OCI-LY3 (cell line): ENCODE results near the gene COL27A1.

Experiments used
- H2AFZ ChIP-seq: fragments of 200-600, 300-600 bp; shearing (Covaris generic); 2 replicates; pipeline ENCODE4 v1.6.0; 2014; ENCODE audit warnings: antibody characterized with exemption, low read depth, low read length
- H3K27ac ChIP-seq: fragments of 200-600, 300-600 bp; sonication (generic); 2 replicates; pipeline ENCODE4 v1.5.1; 2014; ENCODE audit warnings: mild to moderate bottlenecking, low read length, moderate library complexity, mixed read lengths
- H3K27me3 ChIP-seq: fragments of 200-600, 300-600 bp; sonication (generic); 2 replicates; pipeline ENCODE4 v1.6.1; 2014; ENCODE audit warnings: low read depth, low read length, mixed read lengths
- H3K36me3 ChIP-seq: fragments of 200-600, 300-600 bp; sonication (generic); replicated peaks from 2 replicates; pipeline ENCODE3; 2014; ENCODE audit warnings: low read depth, low read length, mixed read lengths
- H3K4me1 ChIP-seq: fragments of 300-600, 200-600 bp; sonication (generic); 2 replicates; pipeline ENCODE4 v1.6.1; 2014; ENCODE audit warnings: low read length, mixed read lengths
- H3K4me2 ChIP-seq: fragments of 200-600, 300-600 bp; sonication (generic); 2 replicates; pipeline ENCODE4 v1.6.1; 2014; ENCODE audit warnings: low read length, mixed read lengths
- H3K4me3 ChIP-seq: fragments of 300-600, 200-600 bp; sonication (generic); 2 replicates; pipeline ENCODE4 v1.5.1; 2014; ENCODE audit warnings: antibody characterized with exemption, mild to moderate bottlenecking, low read length, moderate library complexity
- H3K79me2 ChIP-seq: fragments of 300-600, 200-600 bp; shearing (Covaris generic); 2 replicates; pipeline ENCODE4 v1.6.1; 2014; ENCODE audit warnings: mild to moderate bottlenecking, low read length, mixed read lengths
- H3K9ac ChIP-seq: fragments of 300-600, 200-600 bp; shearing (Covaris generic); 2 replicates; pipeline ENCODE4 v1.6.0; 2014; ENCODE audit warnings: mild to moderate bottlenecking, low read length, moderate library complexity
- H3K9me3 ChIP-seq: fragments of 200-600, 300-600 bp; shearing (Covaris generic); 2 replicates; pipeline ENCODE4 v1.6.1; 2014; ENCODE audit warnings: low read length, mixed read lengths; ENCODE audit not compliant: insufficient read depth
- H4K20me1 ChIP-seq: fragments of 200-600, 300-600 bp; sonication (generic); 2 replicates; pipeline ENCODE4 v1.6.1; 2016; ENCODE audit warnings: low read length, mixed read lengths; ENCODE audit not compliant: insufficient read depth
- CTCF ChIP-seq: fragments of 200-600, 300-600 bp; sonication (generic); IDR thresholded peaks from 2 replicates; pipeline ENCODE4 v1.5.1; 2014; ENCODE audit warnings: antibody characterized with exemption, low read length, low read depth
- EZH2phosphoT487 ChIP-seq: fragments of 200-600 bp; shearing (Covaris generic); IDR thresholded peaks from 2 replicates; pipeline ENCODE4 v1.6.1; 2018; ENCODE audit warnings: antibody characterized with exemption, mixed run types, low read depth

COL27A1 gene

GRCh38 chr9:114223564-114224246 lies 68.4 kb downstream of the COL27A1 start:
- no peak overlapping the region for H3K9ac ChIP-seq

GRCh38 chr9:114224247-114224610 lies 68.9 kb downstream of the COL27A1 start:
- H3K9ac ChIP-seq, result no peak overlapping the region
- no peaks in the 10 kb centered on the region for H4K20me1 ChIP-seq
- H3K4me1 ChIP-seq, result no peaks in the 10 kb centered on the region
- H3K9me3 ChIP-seq, result no peaks in the 10 kb centered on the region
- H3K79me2 ChIP-seq, result no peaks in the 10 kb centered on the region
- peaks cover 18% of the 10 kb centered on the region for H3K27me3 ChIP-seq
- H3K27ac ChIP-seq, result no peak overlapping the region
- no peak overlapping the region for H3K4me3 ChIP-seq
- no peak for TF ChIP-seq EZH2phosphoT487
- no peak for TF ChIP-seq CTCF
- H3K4me2 ChIP-seq, result no peak overlapping the region
- no peak overlapping the region for H2AFZ ChIP-seq
- no peaks in the 10 kb centered on the region for H3K36me3 ChIP-seq

More at GRCh38 chr9:114223564-114224246, 68.4 kb downstream of the COL27A1 start:
- Histone ChIP-seq H3K9me3 (no peaks in the 10 kb centered on the region), H3K4me3 (no peak overlapping the region), H3K4me1 (peaks cover 2% of the 10 kb centered on the region), H3K36me3 (no peaks in the 10 kb centered on the region), H4K20me1 (no peaks in the 10 kb centered on the region), H3K4me2 (no peak overlapping the region), H3K27ac (no peak overlapping the region), H3K27me3 (peaks cover 18% of the 10 kb centered on the region), H3K79me2 (no peaks in the 10 kb centered on the region), H2AFZ (no peak overlapping the region)
- no peak for TF ChIP-seq EZH2phosphoT487
- TF ChIP-seq CTCF, result no peak

DNA sequence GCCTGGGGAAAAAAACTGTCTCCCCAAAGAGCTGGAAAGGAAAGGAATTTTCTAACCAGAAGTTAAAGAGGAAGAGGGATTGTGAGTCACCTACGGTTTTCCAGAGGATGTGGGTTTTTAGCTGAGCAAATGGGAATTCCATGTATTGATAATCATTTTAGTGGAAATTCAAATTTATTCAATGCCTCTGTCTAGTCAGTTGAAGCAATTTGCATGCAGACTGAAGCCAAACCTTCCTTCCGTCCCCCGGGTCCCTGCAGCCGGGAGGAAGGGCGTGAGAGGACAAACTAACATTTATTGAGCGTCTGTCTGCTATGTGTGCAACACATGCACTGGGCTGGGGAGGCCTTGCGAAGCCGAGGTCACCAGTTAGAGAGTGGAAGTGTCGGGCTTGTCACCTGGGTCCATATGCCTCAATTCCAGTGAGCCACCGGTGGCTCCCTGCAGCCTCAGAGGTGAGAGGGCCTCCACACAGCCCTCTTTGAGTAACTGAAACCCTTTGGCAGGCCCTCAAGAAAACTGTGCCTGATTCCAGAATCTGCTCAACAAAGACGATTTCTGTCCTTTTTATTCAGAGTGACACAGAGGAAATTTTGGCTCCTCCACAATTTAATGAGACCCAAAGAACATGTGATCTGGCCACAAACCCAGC lies 70.3 kb downstream of the COL27A1 start:
- Histone ChIP-seq H3K79me2 (no peaks in the 10 kb centered on the region), H3K27ac (no peak overlapping the region), H3K36me3 (no peaks in the 10 kb centered on the region), H2AFZ (no peak overlapping the region), H3K4me3 (no peak overlapping the region), H3K27me3 (peaks cover 22% of the 10 kb centered on the region), H3K9me3 (no peaks in the 10 kb centered on the region), H3K4me2 (no peak overlapping the region), H4K20me1 (no peaks in the 10 kb centered on the region), H3K9ac (no peak overlapping the region), H3K4me1 (no peaks in the 10 kb centered on the region)
- TF ChIP-seq EZH2phosphoT487, result no peak

- Histone ChIP-seq H2AFZ (no peak overlapping the region), H3K4me1 (no peaks in the 10 kb centered on the region), H3K9me3 (no peaks in the 10 kb centered on the region), H3K4me3 (no peak overlapping the region), H3K36me3 (no peaks in the 10 kb centered on the region), H3K9ac (no peak overlapping the region), H4K20me1 (no peaks in the 10 kb centered on the region), H3K79me2 (no peaks in the 10 kb centered on the region), H3K27me3 (peaks cover 26% of the 10 kb centered on the region), H3K27ac (no peak overlapping the region), H3K4me2 (no peak overlapping the region)
- TF ChIP-seq EZH2phosphoT487, result no peak
- TF ChIP-seq CTCF, result no peak
These were observed 71.1 kb downstream of the COL27A1 start for GRCh38 chr9:114226246-114227055.
